H9 (cell line): ENCODE results near the gene SLC2A3. TPM values are rescaled to one million over a fixed set of nuclear protein-coding genes. Genes with fewer than 3 reads are reported as not detected.
"Not testable (repeated sequence)": the region's sequence is repeated elsewhere in the genome, so short reads cannot be mapped to it uniquely, and the experiment has no call there.

ENCODE experiments used
- DNase-seq: peaks from one replicate; pipeline ENCODE4 v3.0.0-alpha.2; 2017
- H2AFZ ChIP-seq: one replicate; pipeline ENCODE4 v1.6.1; 2013; ENCODE audit warnings: mild to moderate bottlenecking, low read length, control low read depth, moderate library complexity
- H2AK5ac ChIP-seq: 2 replicates; pipeline ENCODE4 v1.6.1; 2013; ENCODE audit warnings: low read length, control low read depth, mixed read lengths; ENCODE audit not compliant: insufficient read length
- H2BK120ac ChIP-seq: one replicate; pipeline ENCODE4 v1.6.1; 2013; ENCODE audit warnings: low read depth, mild to moderate bottlenecking, low read length, control low read depth, inconsistent platforms; ENCODE audit not compliant: poor library complexity, severe bottlenecking
- H2BK12ac ChIP-seq: 2 replicates; pipeline ENCODE4 v1.6.1; 2013; ENCODE audit warnings: low read length, control low read depth, mixed read lengths, low read depth; ENCODE audit not compliant: insufficient read length
- H2BK15ac ChIP-seq: 2 replicates; pipeline ENCODE4 v1.6.1; 2013; ENCODE audit warnings: low read depth, low read length, control low read depth
- H2BK20ac ChIP-seq: one replicate; pipeline ENCODE4 v1.6.1; 2013; ENCODE audit warnings: low read depth, mild to moderate bottlenecking, low read length, control low read depth, inconsistent platforms; ENCODE audit not compliant: poor library complexity, severe bottlenecking
- H2BK5ac ChIP-seq: 2 replicates; pipeline ENCODE4 v1.6.1; 2013; ENCODE audit warnings: low read length, control low read depth, mixed read lengths; ENCODE audit not compliant: insufficient read length
- H3K14ac ChIP-seq: 2 replicates; pipeline ENCODE4 v1.6.1; 2013; ENCODE audit warnings: low read length, control low read depth; ENCODE audit not compliant: insufficient read depth
- H3K18ac ChIP-seq: 2 replicates; pipeline ENCODE4 v1.6.1; 2013; ENCODE audit warnings: low read depth, mild to moderate bottlenecking, mixed read lengths, low read length, control low read depth; ENCODE audit not compliant: insufficient read length
- H3K23ac ChIP-seq: 2 replicates; pipeline ENCODE4 v1.6.1; 2013; ENCODE audit warnings: low read length, control low read depth, mixed read lengths, low read depth; ENCODE audit not compliant: insufficient read length
- H3K23me2 ChIP-seq: 2 replicates; pipeline ENCODE4 v1.6.1; 2013; ENCODE audit warnings: low read depth, mild to moderate bottlenecking, mixed read lengths, low read length, control low read depth; ENCODE audit not compliant: insufficient read length, poor library complexity, severe bottlenecking
- H3K27ac ChIP-seq: 2 replicates; pipeline ENCODE4 v1.5.1; 2013; ENCODE audit warnings: low read length, control low read depth, mixed read lengths, low read depth; ENCODE audit not compliant: insufficient read length
- H3K27me3 ChIP-seq: 2 replicates; pipeline ENCODE4 v1.6.1; 2013; ENCODE audit warnings: low read length, control low read depth, inconsistent platforms; ENCODE audit not compliant: insufficient read depth
- H3K4ac ChIP-seq: 2 replicates; pipeline ENCODE4 v1.6.1; 2013; ENCODE audit warnings: low read depth, mild to moderate bottlenecking, control low read depth, inconsistent platforms, low read length, moderate library complexity
- H3K4me1 ChIP-seq: 2 replicates; pipeline ENCODE4 v1.6.1; 2013; ENCODE audit warnings: low read length, control low read depth, inconsistent platforms; ENCODE audit not compliant: insufficient read depth
- H3K4me2 ChIP-seq: 2 replicates; pipeline ENCODE4 v1.6.1; 2013; ENCODE audit warnings: low read length, control low read depth, mixed read lengths; ENCODE audit not compliant: insufficient read length, insufficient read depth
- H3K56ac ChIP-seq: 2 replicates; pipeline ENCODE4 v1.6.1; 2013; ENCODE audit warnings: low read depth, mild to moderate bottlenecking, mixed read lengths, low read length, control low read depth; ENCODE audit not compliant: insufficient read length
- H3K79me1 ChIP-seq: 2 replicates; pipeline ENCODE4 v1.6.1; 2013; ENCODE audit warnings: low read depth, mild to moderate bottlenecking, moderate library complexity, low read length, control low read depth, inconsistent platforms; ENCODE audit not compliant: insufficient read depth, poor library complexity, severe bottlenecking
- H3K79me2 ChIP-seq: 2 replicates; pipeline ENCODE4 v1.6.1; 2013; ENCODE audit warnings: low read length, control low read depth, inconsistent platforms; ENCODE audit not compliant: insufficient read depth
- H3K9ac ChIP-seq: 2 replicates; pipeline ENCODE4 v1.6.1; 2013; ENCODE audit warnings: low read length, control low read depth, mixed read lengths; ENCODE audit not compliant: insufficient read length; ENCODE audit errors: extremely low read depth
- H3K9me3 ChIP-seq: one replicate; pipeline ENCODE4 v1.6.1; 2013; ENCODE audit warnings: low read depth, low read length, inconsistent platforms; ENCODE audit not compliant: control insufficient read depth
- H3T11ph ChIP-seq: one replicate; pipeline ENCODE4 v1.6.1; 2013; ENCODE audit warnings: mild to moderate bottlenecking, low read length, control low read depth, inconsistent platforms
- H4K20me1 ChIP-seq: one replicate; pipeline ENCODE4 v1.6.1; 2013; ENCODE audit not compliant: control insufficient read depth, insufficient read length, insufficient read depth
- H4K5ac ChIP-seq: 2 replicates; pipeline ENCODE4 v1.6.1; 2013; ENCODE audit warnings: low read depth, mild to moderate bottlenecking, mixed read lengths, low read length, control low read depth; ENCODE audit not compliant: insufficient read length
- H4K8ac ChIP-seq: replicated peaks from 2 replicates; pipeline ENCODE4 v1.6.1; 2013; ENCODE audit warnings: low read length, control low read depth, mixed read lengths, low read depth; ENCODE audit not compliant: insufficient read length
- H4K91ac ChIP-seq: 2 replicates; pipeline ENCODE4 v1.6.1; 2013; ENCODE audit warnings: low read depth, mild to moderate bottlenecking, moderate library complexity, mixed read lengths, low read length, control low read depth; ENCODE audit not compliant: insufficient read length
- H3K27ac Mint-ChIP-seq, 3 experiments: 2 replicates in 2 of 3; 3 replicates in 1 of 3; pipeline ENCODE4 v1.8.0; 2020 to 2021; ENCODE audit warnings: mixed read lengths in 3 of 3, mild to moderate bottlenecking in 1 of 3, moderate library complexity in 1 of 3
- H3K27me3 Mint-ChIP-seq: 2 replicates; pipeline ENCODE4 v1.8.0; 2021; ENCODE audit warnings: low read depth, mild to moderate bottlenecking, moderate library complexity, mixed read lengths
- H3K36me3 Mint-ChIP-seq, 3 experiments: 2 replicates in 2 of 3; 3 replicates in 1 of 3; pipeline ENCODE4 v1.8.0; 2020 to 2021; ENCODE audit warnings: low read depth in 3 of 3, mixed read lengths in 3 of 3; ENCODE audit not compliant: insufficient read depth in 1 of 3
- H3K4me1 Mint-ChIP-seq, 2 experiments: 2 replicates each; pipeline ENCODE4 v1.8.0; 2020; ENCODE audit warnings: mixed read lengths in 2 of 2
- H3K4me3 Mint-ChIP-seq, 2 experiments: 2 replicates in 1 of 2; 3 replicates in 1 of 2; pipeline ENCODE4 v1.8.0; 2020 to 2021; ENCODE audit warnings: mild to moderate bottlenecking in 2 of 2, mixed read lengths in 2 of 2, moderate library complexity in 1 of 2
- H3K9me3 Mint-ChIP-seq, 2 experiments: 2 replicates in 1 of 2; 3 replicates in 1 of 2; pipeline ENCODE4 v1.8.0; 2020; ENCODE audit warnings: mild to moderate bottlenecking in 2 of 2, mixed read lengths in 2 of 2, moderate library complexity in 1 of 2
- WGBS: extraction: QIAGEN DNeasy Blood & Tissue Kit; methylation state at CpG from one replicate; pipeline ENCODE4 v1.1.7; 2013; ENCODE audit warnings: missing lambda C conversion rate, low lambda C conversion rate, mixed read lengths; ENCODE audit not compliant: insufficient read length; ENCODE audit errors: extremely low coverage; 5-methylcytosine and 5-hydroxymethylcytosine counted together
- total RNA-seq: library from RNA; stranded (reverse); gene quantifications from 2 replicates; pipeline ENCODE4 v1.2.1, GENCODE V29; 2021
- TF ChIP-seq, protein P1 (sequence below): fragments of 200-600 bp; sonication (generic); conservative IDR thresholded peaks from 3 replicates; pipeline ENCODE4 v1.8.0; 2021; ENCODE audit warnings: antibody characterized with exemption, mild to moderate bottlenecking

SLC2A3 gene
- total RNA-seq, 1 experiment from 2014 or later: 569 TPM

DNA sequence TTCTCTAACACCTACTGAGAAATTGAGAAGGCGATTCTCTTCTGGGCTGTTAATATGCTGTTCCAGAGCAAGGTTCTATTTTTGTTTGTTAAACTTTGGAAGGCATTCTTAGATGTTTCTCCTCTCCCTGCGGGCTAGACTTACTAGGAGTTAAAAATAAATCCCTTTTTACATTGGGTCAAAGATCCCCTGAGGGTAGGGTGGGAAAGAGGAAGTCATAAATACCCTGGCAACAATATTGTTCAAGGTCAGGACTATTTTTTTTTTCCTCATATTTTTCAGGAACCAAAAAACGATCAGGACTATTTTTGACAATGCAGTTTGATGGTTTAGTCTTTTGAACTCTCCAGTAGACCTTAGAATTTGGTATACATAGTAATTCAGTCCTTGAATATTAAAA lies 51.3 kb downstream of the SLC2A3 start:
- Histone ChIP-seq H3K79me2 (no peaks in the 10 kb centered on the region), H2BK120ac (no peak overlapping the region), H3K56ac (no peak overlapping the region), H3K18ac (no peak overlapping the region), H4K5ac (no peak overlapping the region), H4K8ac (no peak overlapping the region), H3K4ac (no peak overlapping the region), H4K20me1 (no peaks in the 10 kb centered on the region), H3T11ph (no peak overlapping the region), H2BK12ac (no peak overlapping the region), H3K27ac (no peak overlapping the region), H2BK5ac (no peak overlapping the region), H4K91ac (no peak overlapping the region), H3K23me2 (no peaks in the 10 kb centered on the region), H3K14ac (no peak overlapping the region), H3K4me2 (no peak overlapping the region), H2BK15ac (no peak overlapping the region), H3K23ac (no peak overlapping the region), H2AK5ac (no peak overlapping the region), H3K4me1 (no peaks in the 10 kb centered on the region; the same call in 1 of the 2 replicates), H3K9me3 (no peaks in the 10 kb centered on the region), H3K9ac (no peak overlapping the region), H3K79me1 (no peaks in the 10 kb centered on the region), H3K27me3 (no peaks in the 10 kb centered on the region), H2AFZ (no peak overlapping the region), H2BK20ac (no peak overlapping the region)
- peaks cover 0 to 9% (median 7%) of the 10 kb centered on the region in 3 experiments; a peak in 5 of 7 replicates for H3K36me3 Mint-ChIP-seq
- no peaks in the 10 kb centered on the region for H3K27me3 Mint-ChIP-seq
- H3K4me1 Mint-ChIP-seq: peaks cover 13 to 28% of the 10 kb centered on the region in 2 experiments
- peaks cover 0 to 4% of the 10 kb centered on the region in 2 experiments; a peak in 1 of 5 replicates for H3K9me3 Mint-ChIP-seq
- no CpG with 5 or more reads among the region's 3 CpGs for WGBS
- DNase-seq: no peak
- H3K27ac Mint-ChIP-seq: no peak overlapping the region; a peak in 2 of 7 replicates
- TF ChIP-seq, protein P1, sequence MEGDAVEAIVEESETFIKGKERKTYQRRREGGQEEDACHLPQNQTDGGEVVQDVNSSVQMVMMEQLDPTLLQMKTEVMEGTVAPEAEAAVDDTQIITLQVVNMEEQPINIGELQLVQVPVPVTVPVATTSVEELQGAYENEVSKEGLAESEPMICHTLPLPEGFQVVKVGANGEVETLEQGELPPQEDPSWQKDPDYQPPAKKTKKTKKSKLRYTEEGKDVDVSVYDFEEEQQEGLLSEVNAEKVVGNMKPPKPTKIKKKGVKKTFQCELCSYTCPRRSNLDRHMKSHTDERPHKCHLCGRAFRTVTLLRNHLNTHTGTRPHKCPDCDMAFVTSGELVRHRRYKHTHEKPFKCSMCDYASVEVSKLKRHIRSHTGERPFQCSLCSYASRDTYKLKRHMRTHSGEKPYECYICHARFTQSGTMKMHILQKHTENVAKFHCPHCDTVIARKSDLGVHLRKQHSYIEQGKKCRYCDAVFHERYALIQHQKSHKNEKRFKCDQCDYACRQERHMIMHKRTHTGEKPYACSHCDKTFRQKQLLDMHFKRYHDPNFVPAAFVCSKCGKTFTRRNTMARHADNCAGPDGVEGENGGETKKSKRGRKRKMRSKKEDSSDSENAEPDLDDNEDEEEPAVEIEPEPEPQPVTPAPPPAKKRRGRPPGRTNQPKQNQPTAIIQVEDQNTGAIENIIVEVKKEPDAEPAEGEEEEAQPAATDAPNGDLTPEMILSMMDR: no peak
- H3K4me3 Mint-ChIP-seq: no peak overlapping the region

DNA sequence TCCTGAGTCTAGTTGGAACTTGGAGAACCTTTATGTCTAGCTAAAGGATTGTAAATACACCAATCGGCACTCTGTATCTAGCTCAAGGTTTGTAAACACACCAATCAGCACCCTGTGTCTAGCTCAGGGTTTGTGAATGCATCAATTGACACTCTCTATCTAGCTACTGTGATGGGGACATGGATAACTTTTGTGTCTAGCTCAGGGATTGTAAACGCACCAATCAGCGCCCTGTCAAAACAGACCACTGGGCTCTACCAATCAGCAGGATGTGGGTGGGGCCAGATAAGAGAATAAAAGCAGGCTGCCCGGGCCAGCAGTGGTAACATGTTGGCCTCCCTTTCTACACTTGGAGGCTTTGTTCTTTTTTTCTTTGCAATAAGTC lies 54.3 kb downstream of the SLC2A3 start:
- H3K14ac ChIP-seq, H3K23me2 ChIP-seq, H3K18ac ChIP-seq, H3K56ac ChIP-seq, H4K5ac ChIP-seq, H3K79me2 ChIP-seq, H4K20me1 ChIP-seq, H4K91ac ChIP-seq, H3K27me3 Mint-ChIP-seq, H2BK12ac ChIP-seq, H4K8ac ChIP-seq, H2BK15ac ChIP-seq, H3K36me3 Mint-ChIP-seq, H3K4ac ChIP-seq, H2AFZ ChIP-seq, H3K4me2 ChIP-seq, H3K27ac ChIP-seq, H3K9ac ChIP-seq, H3K4me3 Mint-ChIP-seq, H2BK20ac ChIP-seq, H3K9me3 ChIP-seq, H2BK120ac ChIP-seq, H3T11ph ChIP-seq, H3K27me3 ChIP-seq, H3K79me1 ChIP-seq, DNase-seq, H3K9me3 Mint-ChIP-seq, H3K23ac ChIP-seq, H2BK5ac ChIP-seq, H2AK5ac ChIP-seq, H3K4me1 ChIP-seq: not testable (repeated sequence)
- Mint-ChIP-seq H3K27ac (peak overlapping the region; percentile 50 to 90 (median 75); a peak in 2 of 7 replicates), H3K4me1 (peaks cover 12 to 22% of the 10 kb centered on the region in 2 experiments)
- WGBS: no CpG with 5 or more reads among the region's 4 CpGs
